22Rv1 (cell line): ENCODE measurements around the gene ZNF431.

Source experiments
- CTCF ChIP-seq: fragments of 450-650 bp; IDR thresholded peaks from 2 replicates; pipeline ENCODE4 v1.5.1; 2017; ENCODE audit warnings: mild to moderate bottlenecking
- ZFX ChIP-seq: fragments of 450-650 bp; IDR thresholded peaks from 2 replicates; pipeline ENCODE4 v1.6.1; 2017; ENCODE audit warnings: antibody characterized with exemption, borderline replicate concordance

- TF ChIP-seq CTCF = no peak
- TF ChIP-seq ZFX = no peak
Measured at GRCh38 chr19:21109116-21109515, 32.7 kb upstream of the ZNF431 start.
